ENCODE data around the gene UNC93A.
"Not testable (repeated sequence)": the region's sequence is repeated elsewhere in the genome, so short reads cannot be mapped to it uniquely, and the experiment has no call there.

Gene UNC93A

DNA sequence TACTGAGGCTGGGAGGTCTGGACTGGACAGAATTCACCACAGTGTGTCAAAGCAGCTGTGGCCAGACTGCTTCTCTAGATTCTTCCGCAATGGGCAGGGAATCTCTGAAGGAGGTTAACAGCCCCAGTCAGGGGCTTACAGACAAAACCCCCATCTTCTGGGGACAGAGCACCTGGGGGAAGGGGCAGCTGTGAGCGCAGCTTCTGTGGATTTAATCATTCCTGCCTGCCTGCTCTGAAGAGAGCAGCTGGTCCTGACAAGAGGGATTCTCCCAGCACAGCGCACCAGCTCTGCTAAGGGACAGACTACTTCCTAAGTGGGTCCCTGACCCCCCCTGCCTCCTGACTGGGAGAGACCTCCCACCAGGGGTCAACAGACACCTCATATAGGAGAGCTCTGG is 32.5 kb upstream of the UNC93A start:
- Histone ChIP-seq H3K9me3 (ENCODE audit: control insufficient read depth, insufficient read depth, low read length) (no peaks in the 10 kb centered on the region), H3K4me1 (ENCODE audit: control insufficient read depth, low read length) (no peaks in the 10 kb centered on the region), H3K9me2 (replicated peaks; ENCODE audit: control insufficient read depth, low read length) (no peaks in the 10 kb centered on the region), H3K4me3 (ENCODE audit: low read length) (no peak overlapping the region), H3F3A (ENCODE audit: control insufficient read depth, insufficient read depth) (no peaks in the 10 kb centered on the region), H3K4me2 (ENCODE audit: low read length) (no peak overlapping the region), H3K27me3 (ENCODE audit: control insufficient read depth, low read length) (peaks cover 2% of the 10 kb centered on the region; the same call in 1 of the 2 replicates), H3K27ac (ENCODE audit: low read depth, low read length) (no peak overlapping the region), H4K20me1 (ENCODE audit: control insufficient read depth, insufficient read depth, low read depth, low read length) (no peaks in the 10 kb centered on the region), H3K79me2 (ENCODE audit: control insufficient read depth, low read length) (no peaks in the 10 kb centered on the region), H3K36me3 (ENCODE audit: control insufficient read depth, low read length) (no peaks in the 10 kb centered on the region)
- no peak for TF ChIP-seq CTCF (IDR thresholded peaks at IDR 0.05; ENCODE audit: low read depth, low read length, poor library complexity, severe bottlenecking)
- TF ChIP-seq EZH2phosphoT487 (IDR thresholded peaks at IDR 0.05; ENCODE audit: borderline replicate concordance, low read length) = no peak

- not testable (repeated sequence) for H3K36me3 ChIP-seq (ENCODE audit: control insufficient read depth, low read length); H3K4me1 ChIP-seq (ENCODE audit: control insufficient read depth, low read length); H3K9me3 ChIP-seq (ENCODE audit: control insufficient read depth, insufficient read depth, low read length)
These were observed 24.9 kb upstream of the UNC93A start for GRCh38 chr6:167266057-167266829.

GRCh38 chr6:167266830-167267555 is 24.1 kb upstream of the UNC93A start:
- no peaks in the 10 kb centered on the region for H3K36me3 ChIP-seq (ENCODE audit: control insufficient read depth, low read length)
- no peaks in the 10 kb centered on the region for H3K79me2 ChIP-seq (ENCODE audit: control insufficient read depth, low read length)

More at GRCh38 chr6:167266057-167266829, 24.9 kb upstream of the UNC93A start:
- not testable (repeated sequence) for H3K27me3 ChIP-seq (ENCODE audit: control insufficient read depth, low read length); H4K20me1 ChIP-seq (ENCODE audit: control insufficient read depth, insufficient read depth, low read depth, low read length); H3K4me3 ChIP-seq (ENCODE audit: low read length); H3K4me2 ChIP-seq (ENCODE audit: low read length); H3K9me2 ChIP-seq (replicated peaks; ENCODE audit: control insufficient read depth, low read length); H3F3A ChIP-seq (ENCODE audit: control insufficient read depth, insufficient read depth); H3K27ac ChIP-seq (ENCODE audit: low read depth, low read length); H3K79me2 ChIP-seq (ENCODE audit: control insufficient read depth, low read length)

DNA sequence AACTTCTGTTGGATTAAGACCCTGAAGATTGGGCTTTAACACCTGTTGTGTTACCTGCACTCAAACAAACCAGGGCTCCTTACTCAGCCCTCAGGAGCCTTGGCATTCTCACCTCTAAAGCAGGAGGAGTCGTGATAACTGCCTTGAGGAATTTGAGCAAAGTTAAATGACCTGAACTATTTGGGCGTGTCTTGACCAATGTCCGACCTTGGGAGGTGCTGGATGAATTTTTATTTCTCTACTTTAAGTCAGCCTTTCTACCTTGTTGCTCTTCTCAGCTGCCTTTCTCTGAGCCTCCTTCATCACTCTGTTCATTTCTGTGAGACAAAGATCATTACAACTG is 23.6 kb upstream of the UNC93A start:
- not testable (repeated sequence) for H3K27me3 ChIP-seq (ENCODE audit: control insufficient read depth, low read length); H3K4me1 ChIP-seq (ENCODE audit: control insufficient read depth, low read length); H3K4me3 ChIP-seq (ENCODE audit: low read length); H3K4me2 ChIP-seq (ENCODE audit: low read length); H3K36me3 ChIP-seq (ENCODE audit: control insufficient read depth, low read length); H3K9me2 ChIP-seq (replicated peaks; ENCODE audit: control insufficient read depth, low read length); H3F3A ChIP-seq (ENCODE audit: control insufficient read depth, insufficient read depth); H3K79me2 ChIP-seq (ENCODE audit: control insufficient read depth, low read length); H3K9me3 ChIP-seq (ENCODE audit: control insufficient read depth, insufficient read depth, low read length); H4K20me1 ChIP-seq (ENCODE audit: control insufficient read depth, insufficient read depth, low read depth, low read length); H3K27ac ChIP-seq (ENCODE audit: low read depth, low read length)

More at GRCh38 chr6:167266830-167267555, 24.1 kb upstream of the UNC93A start:
- Histone ChIP-seq H3K4me1 (ENCODE audit: control insufficient read depth, low read length) (no peaks in the 10 kb centered on the region), H3K27ac (ENCODE audit: low read depth, low read length) (no peak overlapping the region), H3K9me3 (ENCODE audit: control insufficient read depth, insufficient read depth, low read length) (no peaks in the 10 kb centered on the region), H3K27me3 (ENCODE audit: control insufficient read depth, low read length) (no peaks in the 10 kb centered on the region), H3F3A (ENCODE audit: control insufficient read depth, insufficient read depth) (no peaks in the 10 kb centered on the region), H3K4me3 (ENCODE audit: low read length) (no peak overlapping the region), H4K20me1 (ENCODE audit: control insufficient read depth, insufficient read depth, low read depth, low read length) (no peaks in the 10 kb centered on the region), H3K9me2 (replicated peaks; ENCODE audit: control insufficient read depth, low read length) (no peaks in the 10 kb centered on the region), H3K4me2 (ENCODE audit: low read length) (no peak overlapping the region)
- TF ChIP-seq EZH2phosphoT487 (IDR thresholded peaks at IDR 0.05; ENCODE audit: borderline replicate concordance, low read length) (no peak), CTCF (IDR thresholded peaks at IDR 0.05; ENCODE audit: low read depth, low read length, poor library complexity, severe bottlenecking) (no peak)
